Measurements from ENCODE around the gene KRT1. TPM values are rescaled to one million over a fixed set of nuclear protein-coding genes. Genes with fewer than 3 reads are reported as not detected.
"Not testable (repeated sequence)": the region's sequence is repeated elsewhere in the genome, so short reads cannot be mapped to it uniquely, and the experiment has no call there.

KRT1 gene
- total RNA-seq, 1 donor from 2014 or later = 2.5 TPM

DNA sequence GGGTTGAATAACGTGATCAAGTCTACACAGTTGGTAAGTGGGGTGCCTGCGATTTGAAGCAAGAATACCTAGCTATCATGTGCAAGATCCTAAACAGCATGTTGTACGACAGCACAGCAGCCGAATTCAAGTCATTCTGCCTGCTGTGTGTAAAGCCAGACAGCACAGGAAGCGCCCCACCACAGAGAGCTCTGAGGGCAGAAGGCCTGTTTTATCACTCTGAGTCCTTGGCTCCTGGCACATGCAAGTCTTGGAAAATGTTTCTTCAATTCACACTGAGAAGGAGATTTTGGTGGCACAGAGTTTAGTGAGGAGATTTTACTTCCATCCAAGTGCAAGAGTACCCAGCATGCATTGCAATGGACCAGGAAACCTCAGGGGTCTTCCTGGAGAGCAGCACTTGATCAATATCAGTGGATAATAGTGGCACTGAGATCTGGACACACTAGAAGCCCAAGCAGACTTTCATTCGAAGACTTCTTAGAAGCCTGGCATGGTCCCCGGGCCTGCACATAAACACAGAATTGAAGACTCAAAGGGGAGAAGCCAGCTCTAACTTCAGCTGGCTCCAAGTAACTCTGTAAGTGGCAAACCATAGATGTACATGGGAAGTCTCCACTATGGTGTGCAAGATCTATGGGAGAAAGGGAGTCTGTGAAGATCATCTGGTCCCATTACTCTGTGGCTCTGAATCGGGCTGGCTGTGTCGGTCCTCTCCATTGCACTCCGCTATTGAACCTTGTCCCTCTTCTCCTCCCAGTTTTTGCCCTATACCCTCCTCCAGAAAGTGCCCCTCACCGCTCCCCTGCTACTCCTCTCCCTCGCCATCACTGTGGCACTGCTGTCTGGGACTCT, 1.5 kb upstream of the KRT1 start:
- no peak for ATAC-seq

DNA sequence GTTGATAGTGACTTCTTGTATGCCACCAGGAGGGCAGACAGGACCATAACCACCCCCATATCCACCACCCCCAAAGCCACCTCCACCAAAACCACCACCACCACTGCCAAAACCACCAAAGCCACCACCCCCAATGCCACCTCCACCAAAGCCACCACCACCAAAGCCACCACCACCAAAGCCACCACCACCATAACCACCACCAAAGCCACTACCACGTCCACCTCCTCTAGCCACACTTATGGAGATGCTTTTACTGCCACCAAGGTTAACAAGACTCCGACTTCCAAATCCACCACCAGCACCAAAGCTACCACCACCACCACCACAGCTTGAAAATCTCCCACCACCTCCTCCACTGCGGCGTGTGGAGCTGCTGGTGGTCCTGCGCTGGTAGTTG, 332 bp downstream of the KRT1 start:
- ATAC-seq = no peak

DNA sequence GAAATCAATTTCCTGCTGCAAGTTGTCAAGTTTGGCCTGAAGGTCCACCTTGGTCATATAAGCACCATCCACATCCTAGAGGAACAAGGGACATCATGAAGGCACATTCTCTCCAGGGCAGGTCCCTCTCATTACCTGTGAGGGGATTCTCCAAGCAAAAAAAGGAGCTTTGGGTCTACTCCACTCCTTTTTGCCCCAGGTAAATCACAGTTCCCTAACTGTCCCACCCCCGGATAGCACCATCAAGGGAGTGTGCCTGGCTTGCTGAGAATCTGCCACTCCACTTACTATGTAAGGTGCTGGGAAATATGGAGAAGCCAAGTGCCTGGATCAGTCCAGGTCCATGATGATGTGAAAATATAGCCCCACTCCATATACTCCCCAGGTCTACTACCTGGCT, 2.5 kb downstream of the KRT1 start:
- ATAC-seq = no peak

DNA sequence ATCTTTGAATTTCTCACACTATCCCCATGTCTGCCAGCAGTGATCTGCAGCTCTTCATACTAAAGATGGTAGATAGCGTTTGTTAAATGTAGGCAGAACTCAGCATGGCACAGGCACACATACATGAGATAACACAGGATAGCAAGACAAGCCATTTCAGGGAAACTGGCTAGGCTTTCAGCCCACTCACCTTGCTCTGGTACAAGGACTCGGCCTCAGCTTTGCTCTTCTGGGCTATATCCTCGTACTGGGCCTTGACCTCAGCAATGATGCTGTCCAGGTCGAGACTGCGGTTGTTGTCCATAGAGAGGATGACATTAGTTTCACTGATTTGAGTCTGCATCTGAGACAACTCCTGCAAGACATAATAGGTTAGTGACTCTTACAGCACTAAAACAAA, 3.1 kb downstream of the KRT1 start:
- ATAC-seq = no peak

DNA sequence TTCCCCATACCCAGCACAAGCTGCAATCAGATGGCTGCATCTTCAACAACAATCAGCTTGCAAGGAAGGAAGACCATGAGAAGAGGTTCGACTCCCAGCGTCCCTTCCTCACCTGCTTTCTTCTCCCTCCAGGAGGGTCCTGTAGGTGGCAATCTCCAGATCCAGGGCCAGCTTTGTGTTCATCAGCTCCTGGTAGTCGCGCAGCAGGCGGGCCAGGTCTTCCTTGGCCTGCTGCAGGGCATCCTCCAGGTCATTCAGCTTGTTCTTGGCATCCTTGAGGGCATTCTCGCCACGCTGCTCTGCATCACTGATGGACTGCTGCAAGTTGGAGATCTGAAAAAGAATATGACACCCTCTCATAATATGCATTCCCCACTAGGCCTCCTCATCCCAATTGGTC, 4.0 kb downstream of the KRT1 start:
- no peak for ATAC-seq

DNA sequence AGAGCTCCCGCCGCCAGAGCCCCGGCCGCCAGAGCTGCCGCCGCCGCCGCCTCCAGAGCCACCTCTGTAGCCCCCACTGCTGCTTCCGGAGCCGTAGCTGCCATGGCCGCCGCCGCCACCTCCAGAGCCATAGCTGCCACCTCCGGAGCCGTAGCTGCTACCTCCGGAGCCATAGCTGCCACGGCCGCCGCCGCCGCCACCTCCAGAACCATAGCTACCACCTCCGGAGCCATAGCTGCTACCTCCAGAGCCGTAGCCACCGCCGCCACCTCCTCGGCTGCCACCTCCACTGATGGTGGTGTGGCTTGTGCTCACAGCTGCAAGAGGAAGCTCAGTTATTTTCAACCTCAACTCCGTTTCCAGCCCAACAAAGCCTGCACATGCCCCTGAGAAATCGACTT, 4.9 kb downstream of the KRT1 start:
- ATAC-seq = no peak

DNA sequence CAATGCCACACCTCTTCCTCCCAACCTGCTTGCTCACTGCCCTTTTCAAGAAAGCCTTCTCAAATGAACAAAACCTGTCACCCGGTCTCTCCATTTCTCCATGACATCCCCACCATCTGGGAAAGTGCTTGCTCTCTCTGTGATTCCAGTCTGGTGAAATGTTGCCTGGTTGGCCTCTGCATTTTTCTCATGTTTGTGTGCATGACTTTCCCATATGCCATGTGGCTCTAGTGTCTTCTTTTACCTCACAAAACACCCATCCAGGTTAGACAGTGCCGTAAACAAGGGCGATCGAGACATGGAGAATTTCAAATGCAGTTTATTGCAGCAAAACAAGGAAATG, 5.8 kb downstream of the KRT1 start:
- ATAC-seq = no peak

DNA sequence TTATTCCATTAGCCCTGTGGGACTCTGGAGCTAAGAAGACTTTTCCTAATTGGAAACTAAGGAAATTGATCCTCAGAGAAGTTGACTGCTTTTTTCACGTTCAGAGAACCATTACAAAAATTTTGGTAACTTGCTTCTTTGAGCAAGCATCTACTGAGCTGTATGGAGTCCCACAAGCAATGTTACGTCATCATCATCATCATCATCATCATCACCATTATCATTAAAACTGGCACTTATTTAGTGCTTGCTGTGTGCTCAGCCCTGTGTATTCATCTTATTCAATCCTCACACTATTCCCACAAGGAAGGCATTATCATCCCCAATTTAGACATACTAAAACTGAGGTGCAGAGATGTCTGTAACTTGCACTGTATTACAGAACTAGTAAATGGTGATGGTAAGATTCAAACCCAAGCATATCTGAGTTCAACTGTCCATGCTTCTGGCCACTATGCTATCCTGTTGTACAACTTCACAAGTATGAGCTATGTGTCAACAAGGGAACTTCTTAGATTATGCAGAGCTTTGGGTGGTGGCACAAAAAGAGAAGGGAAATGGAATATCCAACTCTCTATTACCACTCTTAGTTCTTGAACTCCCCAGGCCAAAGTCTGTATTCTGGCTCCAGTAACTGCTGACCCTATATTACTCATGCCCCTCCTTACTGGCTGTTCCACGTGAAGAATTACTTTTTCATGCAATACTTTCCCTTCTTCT, 6.3 kb downstream of the KRT1 start:
- ATAC-seq = no peak

DNA sequence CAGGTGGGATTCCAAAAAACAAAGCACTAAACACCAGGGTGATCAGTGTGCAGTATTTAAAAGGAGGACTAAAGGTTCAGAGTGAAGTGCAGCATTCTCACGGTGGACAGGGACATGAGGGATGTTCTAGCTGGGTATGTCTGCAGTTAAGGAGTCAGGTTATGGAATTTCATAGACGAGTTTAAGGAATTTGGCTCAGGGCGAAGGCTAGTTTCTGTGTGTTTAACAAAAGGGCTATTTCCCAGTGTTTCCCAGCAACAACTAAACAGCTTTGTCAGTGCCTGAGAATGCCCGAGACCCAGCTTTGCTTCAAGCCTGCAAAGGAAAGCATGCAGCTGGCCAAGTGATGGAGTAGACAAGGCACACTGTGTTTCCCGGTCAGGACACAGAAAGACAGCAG, 7.0 kb downstream of the KRT1 start:
- no peak for ATAC-seq

DNA sequence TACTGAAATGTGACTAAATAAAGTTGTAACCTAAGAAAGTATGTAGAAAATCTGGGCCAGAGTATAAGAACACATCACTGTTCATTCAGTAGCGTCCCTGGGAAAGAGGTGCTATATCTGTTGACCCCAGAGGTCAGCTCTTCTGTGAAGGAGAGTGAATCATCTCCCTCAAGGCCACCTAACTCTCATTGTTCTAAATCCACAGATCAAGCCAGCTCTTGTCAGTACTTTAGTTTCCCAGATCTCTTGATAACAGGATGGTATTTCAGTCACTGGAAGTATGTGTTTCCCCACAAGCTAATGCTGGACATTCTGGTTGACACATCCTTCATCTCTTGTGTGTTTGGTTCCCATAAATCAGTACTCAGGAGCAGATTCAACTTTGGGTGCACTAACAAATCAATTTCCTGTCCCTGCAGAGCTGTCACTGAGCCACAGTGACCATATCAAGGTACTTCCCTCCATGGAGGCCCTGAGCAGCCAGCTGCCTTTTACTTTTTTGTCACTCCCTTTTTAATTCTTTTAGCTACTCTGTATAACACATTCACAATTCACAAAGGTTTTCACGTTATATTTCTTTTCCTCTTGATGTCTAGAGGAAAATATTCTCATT, 7.8 kb downstream of the KRT1 start:
- ATAC-seq = peak; percentile 20

DNA sequence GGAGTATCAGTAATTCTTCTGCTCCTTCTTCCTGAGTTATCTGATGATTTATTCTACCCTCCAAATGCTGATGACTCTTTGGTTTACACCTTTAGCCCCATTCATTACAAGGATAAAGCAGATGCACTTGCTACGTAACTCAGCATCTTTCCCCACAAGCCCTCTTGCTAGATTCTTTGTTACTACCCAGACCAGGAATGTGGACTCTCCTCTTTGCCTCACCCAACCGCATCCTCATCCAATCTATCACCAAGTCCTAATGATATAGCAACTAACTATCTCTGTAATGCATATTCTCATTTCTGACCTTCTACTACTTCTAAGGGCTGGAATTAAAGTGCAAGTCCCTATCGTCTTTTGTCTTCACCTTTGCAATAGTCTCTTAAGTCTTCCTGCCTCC, 9.2 kb downstream of the KRT1 start:
- ATAC-seq = no peak

DNA sequence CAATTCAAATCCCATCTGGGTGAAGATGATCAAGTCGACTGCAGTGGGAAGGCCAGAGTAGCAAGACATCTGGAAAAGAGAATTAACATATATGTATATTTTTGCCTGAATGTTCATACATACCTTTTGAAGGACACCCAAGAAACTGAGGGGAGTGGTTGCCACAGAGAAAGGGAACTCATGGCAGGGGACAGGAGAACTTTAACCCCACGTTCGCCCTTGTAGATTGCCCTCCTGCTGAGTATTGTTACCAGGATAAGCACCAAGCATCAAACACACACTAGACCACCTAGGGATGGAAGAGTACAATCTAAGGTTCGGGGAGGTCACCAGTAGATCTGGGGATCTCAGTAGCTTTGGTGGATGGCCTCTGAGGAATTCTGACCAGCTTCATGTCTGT, 9.7 kb downstream of the KRT1 start:
- ATAC-seq = no peak

DNA sequence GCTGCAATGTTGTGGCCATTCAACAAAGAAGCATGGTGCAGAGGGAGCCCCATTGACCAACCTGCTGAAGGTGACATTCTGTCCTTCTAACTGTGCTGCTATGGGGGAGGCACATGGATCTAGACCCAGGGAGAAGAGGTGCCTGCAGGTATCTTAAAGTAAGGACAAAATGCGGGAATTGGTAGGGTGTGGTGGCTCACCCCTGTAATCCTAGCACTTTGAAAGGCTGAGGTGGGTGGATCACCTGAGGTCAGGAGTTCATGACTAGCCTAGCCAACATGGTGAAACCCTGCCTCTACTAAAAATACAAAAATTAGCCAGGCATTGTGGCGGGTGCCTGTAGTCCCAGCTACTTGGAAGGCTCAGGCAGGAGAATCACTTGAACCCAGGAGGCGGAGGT, 10.3 kb downstream of the KRT1 start:
- ATAC-seq = not testable (repeated sequence)

DNA sequence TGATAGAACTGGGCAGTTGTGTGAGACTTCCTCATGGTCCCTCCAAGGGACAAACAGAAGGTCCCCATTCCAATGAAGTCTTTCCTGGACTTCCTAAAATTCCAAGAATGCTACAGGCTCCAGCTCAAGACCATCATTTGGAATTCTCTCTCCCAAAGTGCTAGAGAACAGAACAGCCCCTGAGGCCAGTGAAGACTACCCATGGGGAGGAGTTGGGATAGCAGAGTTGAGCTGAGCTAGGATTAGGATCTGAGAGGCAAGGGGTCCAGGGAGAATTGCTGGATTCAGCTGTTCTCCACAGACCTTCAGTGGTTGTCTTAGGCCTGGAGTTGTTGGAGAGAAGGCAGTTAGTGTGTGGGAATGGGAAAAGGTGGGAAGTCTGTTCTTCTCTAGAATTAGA, 10.8 kb downstream of the KRT1 start:
- ATAC-seq = no peak

DNA sequence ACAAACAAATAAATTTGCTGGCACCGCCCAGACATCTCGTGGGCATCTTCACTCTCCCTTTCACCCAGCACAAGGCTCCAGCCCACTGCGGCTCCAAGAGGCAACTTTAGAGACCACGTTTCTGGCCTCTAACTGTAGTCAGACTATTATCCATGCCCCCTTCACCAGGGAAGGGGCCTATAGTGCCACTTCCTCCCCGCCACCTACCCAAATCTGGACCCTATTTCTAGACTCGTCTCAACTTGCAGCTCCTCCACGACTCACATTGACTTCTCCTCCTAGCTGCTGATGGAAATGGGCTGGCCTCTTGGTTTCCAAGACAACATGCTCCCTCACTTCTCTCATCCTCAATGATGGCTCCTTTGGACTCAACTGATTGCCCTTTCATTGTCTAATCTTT, 12.3 kb downstream of the KRT1 start:
- ATAC-seq = no peak

DNA sequence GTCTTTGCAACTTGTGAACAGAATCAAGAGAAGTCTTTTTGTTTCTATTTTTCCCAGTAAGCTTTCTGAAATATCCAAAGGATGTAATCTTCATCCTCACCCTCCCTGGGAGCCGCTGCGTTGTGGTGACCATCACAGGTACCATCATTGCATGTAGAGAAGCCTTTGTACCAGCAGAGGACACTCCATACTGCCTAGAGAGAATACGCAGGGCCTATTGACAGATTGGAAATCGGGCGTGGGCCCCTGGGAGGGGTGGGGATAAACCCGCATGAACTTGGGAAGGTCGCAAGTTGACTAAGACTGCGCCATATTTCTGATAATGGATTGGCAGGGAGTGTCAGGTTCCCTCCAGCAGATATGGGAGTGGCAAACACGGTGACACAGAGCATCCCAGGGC, 12.7 kb downstream of the KRT1 start:
- ATAC-seq = peak; percentile 30

DNA sequence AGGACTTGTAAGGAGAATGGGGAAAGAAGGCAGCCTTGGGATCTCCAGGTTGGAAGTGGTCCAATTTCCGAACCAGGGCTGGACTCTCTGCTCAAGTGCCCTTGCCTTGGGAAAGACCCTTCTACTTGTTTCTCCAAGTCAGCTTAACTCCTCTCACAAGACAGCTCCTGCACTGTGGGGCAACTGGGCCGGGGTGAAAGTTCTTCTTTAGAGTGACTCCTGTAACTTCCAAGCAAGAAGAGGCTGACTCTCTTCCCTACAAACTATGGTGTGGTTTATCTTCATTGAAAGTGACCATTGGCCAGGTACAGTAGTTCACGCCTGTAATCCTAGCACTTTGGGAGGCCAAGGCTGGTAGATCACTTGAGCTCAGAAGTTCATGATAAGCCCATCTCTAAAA, 13.7 kb downstream of the KRT1 start:
- ATAC-seq = no peak

DNA sequence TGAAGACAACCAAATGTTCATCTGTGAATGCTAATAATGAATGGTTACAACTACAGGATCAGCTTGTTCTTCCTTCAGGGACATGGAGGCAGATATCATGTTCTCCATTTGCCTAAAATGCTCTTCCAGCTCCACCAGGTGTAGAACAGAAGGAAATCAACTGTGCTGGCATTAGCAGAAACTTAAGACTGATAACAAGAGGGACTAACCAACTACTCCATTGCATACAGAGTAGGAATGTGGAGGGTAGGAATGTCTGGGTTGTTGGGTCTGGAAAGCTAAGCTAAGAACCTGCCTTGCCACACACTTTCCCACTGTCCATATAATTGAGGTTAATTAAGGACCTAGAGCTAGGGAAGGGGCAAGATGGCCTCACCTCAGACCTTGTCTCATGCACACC, 16.8 kb downstream of the KRT1 start:
- ATAC-seq = no peak

DNA sequence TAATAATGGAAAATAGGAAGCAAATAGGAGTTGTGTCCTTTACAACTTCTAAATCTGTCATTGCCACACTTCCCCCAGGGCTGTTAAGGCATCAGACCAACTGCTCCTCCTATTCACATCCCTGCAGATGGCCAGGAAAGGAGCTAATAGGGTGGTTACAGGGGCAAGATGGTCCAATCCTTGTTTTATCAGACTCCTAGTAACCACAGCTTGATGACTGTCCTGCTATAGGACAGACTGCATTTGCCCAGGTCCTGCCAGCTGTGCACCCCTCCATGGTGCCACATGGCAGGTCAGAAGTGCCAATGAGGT, 17.3 kb downstream of the KRT1 start:
- no peak for ATAC-seq

DNA sequence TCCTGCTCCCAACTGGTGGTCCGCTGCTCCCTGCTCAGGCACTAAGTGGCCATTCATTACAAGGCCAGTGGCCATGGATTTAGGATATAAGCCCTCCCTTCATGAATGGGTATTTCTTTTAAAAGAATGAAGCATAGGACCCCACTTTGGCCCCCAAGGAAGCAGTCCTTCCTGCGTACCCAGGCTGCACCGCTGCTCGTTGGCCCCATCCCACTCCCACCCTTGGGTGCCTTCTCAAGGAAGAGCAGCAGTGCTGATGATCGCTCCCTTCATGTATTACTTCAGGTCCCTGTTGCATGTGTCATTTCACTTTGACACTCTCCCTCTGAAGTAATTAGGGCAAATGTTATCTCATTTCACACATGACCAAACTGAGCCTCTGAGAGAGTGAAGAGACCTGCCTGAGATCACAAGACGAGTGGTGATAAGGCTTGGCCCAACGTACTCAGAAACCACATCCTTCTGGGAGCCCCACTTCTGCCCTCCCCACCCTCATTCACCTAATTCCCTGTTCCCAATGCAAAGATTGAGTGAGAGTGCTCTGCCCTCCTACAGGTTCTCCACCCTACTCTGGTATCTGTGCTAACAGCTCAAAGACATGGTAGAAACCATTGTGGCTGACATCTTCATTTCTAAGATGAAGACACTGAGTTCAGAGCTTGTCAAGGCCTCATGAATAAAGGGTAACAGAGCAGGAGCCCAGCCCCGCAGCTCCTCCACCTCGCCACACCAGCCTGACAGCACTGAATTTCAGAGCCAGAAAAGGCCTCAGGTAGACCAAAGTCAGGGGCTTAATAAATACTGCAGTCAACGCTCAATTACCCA, 17.9 kb downstream of the KRT1 start:
- ATAC-seq = no peak

DNA sequence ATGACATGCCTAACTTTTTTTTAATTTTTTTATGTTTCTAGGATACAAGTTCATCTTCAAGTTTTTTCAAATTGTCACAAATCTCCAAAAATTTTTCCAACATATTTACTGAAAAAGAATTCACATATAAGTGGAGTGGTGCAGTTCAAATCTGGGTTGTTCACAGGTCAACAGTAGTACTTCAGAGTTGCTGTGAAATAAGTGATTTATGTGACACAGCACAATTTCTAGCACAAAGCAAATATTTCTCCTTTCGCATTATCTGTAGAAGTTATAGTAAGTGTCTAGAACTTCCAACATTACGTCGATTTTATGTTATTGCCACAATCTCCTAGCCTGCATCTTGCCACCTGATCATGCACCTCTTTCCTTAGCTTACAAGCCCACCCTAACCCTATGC, 18.5 kb downstream of the KRT1 start:
- no peak for ATAC-seq

DNA sequence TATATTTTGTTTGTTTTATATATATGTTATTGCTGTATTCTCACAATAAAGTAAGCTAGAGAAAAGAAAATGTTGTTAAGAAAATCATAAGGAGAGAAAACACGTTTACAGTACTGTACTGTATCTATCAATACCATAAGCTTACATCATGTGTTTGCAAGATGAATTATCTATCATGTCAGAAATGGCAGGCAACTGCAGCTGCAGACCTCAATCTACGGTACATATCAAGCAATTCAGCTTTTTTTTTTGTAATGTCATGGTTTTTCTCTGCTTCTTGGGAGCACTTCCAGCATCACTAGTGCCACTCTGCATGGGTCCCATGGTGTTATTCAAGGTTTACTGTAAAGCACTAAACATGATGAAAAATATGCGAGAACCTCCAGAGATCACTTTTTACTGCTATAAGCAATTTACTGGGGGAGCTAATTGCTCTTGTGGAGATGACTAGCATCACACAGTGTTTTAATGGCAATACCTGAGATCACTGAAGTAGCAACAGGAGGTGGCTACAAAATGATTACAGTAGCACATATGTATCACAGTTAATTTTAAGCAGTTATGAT, 19.2 kb downstream of the KRT1 start:
- no peak for ATAC-seq

DNA sequence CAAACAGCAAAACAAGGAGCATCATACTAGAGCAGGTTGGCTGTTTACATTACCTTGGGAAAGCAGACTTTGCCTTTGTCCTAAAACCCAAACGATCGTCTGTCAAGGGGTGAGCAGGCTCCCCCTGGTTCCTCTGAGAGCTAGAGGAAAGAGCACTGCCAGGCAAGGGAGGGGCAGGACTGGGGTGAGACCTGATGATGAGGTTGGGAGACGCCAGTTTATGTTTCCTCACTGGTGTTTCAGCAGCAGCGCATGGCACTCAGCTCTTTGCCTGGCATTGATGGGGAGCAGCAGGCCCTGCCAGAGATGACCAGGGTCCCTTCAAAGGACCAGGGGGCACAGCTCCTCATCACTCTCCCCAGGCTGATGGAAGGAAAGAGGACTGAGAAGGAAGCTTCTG, 20.3 kb downstream of the KRT1 start:
- no peak for ATAC-seq

Measured in esophagus mucosa (tissue), 1 donor.